ENCODE results near the gene COLQ.
"Not testable (repeated sequence)": the region's sequence is repeated elsewhere in the genome, so short reads cannot be mapped to it uniquely, and the experiment has no call there.

COLQ gene

GRCh38 chr3:15521573-15521965 lies at the start of gene COLQ:
COLQ (minus strand) TSS chr3:15521706; CDS start chr3:15521625, 81 bp downstream.
- DNase-seq: no peak

DNA sequence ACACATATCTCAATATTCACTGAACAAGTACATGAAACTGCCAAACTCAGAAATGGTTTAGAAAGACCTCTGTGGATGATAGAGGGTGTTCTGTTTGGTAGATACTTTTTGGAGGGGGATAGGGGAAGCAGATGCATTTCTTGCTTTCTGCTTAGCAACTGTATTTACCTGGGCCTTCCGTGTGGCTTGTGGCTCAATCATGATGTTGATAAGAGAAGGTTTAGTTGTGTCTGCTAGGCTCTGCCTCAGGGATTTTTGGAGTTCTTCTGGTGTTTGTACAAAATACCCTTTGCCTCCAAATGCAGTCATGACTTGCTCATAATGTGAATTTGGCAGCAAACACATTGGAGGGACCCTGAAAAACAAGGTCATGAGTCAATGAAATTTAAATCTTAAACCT lies 41.7 kb upstream of the COLQ start:
- DNase-seq: no peak

DNA sequence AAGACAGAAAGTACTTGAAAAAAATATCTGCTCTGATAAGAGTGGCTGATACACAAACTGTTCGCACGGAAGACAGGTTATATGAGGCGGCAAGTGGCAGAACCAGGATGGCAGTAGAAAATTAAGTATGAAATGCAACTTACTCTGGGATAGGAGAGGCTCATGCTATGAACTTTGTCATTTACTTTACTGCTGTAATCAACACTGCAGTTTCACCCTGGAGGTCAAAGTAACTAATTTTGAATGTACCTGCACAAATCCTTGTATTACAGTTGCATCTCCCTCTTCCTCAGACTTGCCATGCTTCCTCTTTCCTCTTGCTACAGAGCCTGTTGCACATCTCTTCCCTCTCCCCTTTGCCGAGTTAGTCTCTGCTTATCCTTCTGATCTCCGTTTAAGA lies 41.1 kb upstream of the COLQ start:
- no peak for DNase-seq

GRCh38 chr3:15558581-15558980 lies 37.1 kb upstream of the COLQ start:
- DNase-seq: no peak

GRCh38 chr3:15557511-15557946 lies 36.0 kb upstream of the COLQ start:
- DNase-seq: peak; percentile 33

DNA sequence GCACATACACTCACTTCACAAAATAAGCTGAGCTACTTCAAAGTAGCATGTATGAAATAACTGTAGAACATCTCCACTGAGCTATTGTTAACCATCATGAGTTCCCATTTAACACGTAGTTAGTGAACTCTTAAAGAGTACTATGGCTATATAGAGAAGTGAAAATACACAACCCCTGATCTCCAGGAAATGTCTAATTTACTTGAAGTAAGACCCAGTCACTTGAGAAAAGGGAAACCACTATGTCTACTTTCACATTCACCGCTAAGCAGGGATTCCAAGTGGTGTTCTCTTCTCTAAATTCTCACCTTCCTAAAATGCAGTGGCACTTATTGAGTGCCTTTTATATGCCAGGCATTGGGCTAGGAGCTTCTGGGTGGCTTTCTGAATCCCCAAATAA lies 35.0 kb upstream of the COLQ start:
- no peak for DNase-seq

DNA sequence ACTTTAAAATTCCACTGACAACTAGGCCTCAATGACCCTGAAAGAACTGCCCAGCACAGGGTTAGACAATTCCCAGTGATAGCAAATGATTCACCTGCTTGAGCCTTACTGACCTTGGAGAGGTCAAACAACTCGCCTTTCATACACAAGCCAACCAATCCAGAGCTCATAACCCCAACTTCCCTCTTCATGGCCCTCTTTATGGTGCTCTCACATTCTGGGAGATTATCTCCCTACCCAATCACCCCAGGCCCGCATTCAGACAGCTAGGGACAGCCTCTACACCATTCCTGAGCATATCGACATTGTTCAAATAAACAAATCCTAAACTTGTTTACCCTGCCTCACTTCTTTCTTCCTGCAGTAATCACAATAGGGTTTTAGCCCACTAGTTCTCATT lies 32.2 kb upstream of the COLQ start:
- DNase-seq: no peak

DNA sequence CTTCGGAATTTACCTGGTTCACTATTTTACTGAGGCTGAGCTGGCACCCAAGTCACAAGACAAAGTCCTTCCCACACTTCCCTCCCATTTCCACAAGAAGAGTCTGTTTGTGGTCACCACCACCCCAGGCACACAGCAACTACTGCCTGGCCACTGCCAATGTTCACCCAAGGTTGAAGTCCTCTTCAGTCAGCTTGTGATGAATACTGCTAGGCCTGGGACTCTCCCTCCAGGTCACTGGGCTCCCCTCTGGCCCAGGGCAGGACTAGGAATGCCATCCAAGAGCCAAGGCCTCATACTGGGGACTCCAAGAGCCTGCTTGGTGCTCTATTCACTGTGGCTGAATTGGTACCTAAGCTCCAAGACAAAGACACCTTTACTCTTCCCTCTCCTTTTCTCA lies 30.4 kb upstream of the COLQ start:
- DNase-seq: no peak

DNA sequence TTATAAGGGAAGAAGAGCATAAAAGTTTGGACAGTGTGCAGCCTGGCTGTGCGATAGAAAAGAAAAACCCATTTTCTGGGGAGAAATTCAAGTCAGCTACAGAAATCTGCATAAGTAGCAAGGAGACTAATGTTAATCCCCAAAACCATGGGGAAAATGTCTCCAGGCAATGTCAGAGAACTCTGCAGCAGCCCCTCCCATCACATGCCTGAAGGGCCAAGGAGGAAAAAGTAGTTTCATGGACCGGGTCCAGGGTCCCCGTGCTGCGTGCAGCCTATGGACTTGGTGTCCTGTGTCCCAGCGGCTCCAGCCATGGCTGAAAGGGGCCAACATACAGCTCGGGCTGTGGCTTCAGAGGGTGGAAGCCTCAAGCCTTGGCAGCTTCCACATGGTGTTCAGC lies 28.3 kb upstream of the COLQ start:
- DNase-seq: no peak

DNA sequence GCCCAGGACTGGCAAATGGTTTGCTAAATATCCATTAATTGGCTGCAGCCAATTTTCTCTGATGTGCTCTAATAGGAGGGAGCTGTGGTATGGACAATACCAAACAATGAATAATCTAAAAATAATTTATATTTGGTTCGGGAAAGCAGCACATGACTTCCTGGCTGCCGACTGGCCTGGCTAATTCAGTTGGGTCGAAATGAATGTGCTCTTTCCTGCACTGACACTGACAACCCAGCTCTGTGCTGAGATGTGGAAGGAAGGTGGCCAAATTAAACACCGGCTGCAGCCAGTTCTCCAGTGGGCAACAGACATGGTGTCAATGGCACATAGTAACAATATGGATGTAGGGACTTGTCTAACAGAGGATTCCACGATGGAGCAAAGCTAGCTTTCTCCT lies 21.1 kb upstream of the COLQ start:
- DNase-seq: no peak

GRCh38 chr3:15541371-15541770 lies 19.9 kb upstream of the COLQ start:
- DNase-seq: no peak

- no peak for DNase-seq
These were observed 17.6 kb upstream of the COLQ start for GRCh38 chr3:15539066-15539465.

DNA sequence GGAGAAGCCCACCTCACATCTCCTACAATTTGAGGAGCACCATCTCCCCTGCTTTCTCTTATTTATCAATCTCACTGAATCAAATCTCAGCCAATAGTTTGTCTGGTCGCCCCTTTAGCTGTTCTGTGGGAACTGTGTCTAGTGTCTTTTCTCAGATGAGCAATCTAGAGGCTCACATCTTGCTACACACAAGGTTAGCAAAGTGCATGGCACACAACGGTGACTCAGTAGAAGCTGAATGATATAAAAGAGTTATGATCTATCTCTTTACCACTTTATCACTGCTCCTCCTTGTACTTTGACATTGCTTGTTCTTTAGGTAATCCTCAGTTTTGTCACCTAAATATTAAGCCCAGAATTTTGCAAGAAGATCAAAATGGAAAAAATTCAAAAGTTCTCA lies 16.8 kb upstream of the COLQ start:
- no peak for DNase-seq

- no peak for DNase-seq
These were observed 15.3 kb upstream of the COLQ start for GRCh38 chr3:15536856-15537255.

DNA sequence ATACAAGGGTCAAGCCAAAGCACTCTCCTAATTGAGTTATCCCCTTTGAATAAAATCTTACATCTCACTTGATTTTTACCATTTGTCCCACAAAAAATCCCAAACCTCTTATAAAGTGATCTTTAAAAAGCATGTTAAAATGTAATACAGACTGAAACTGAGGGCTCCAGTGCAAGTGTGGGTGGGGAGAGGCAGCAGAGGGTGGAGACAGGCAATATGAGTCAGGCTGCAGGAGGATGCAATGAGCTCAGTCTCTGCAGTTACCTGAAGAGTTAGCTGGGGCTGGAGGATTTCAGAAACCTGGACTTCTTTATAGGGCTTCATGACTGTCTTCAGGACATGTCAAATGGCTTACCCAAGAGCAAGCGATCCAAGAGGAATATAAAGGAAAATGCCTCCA lies 14.2 kb upstream of the COLQ start:
- no peak for DNase-seq

- DNase-seq: not testable (repeated sequence)
These were observed 11.1 kb upstream of the COLQ start for GRCh38 chr3:15532614-15533013.

GRCh38 chr3:15531346-15531745 lies 9.8 kb upstream of the COLQ start:
- DNase-seq: no peak

DNA sequence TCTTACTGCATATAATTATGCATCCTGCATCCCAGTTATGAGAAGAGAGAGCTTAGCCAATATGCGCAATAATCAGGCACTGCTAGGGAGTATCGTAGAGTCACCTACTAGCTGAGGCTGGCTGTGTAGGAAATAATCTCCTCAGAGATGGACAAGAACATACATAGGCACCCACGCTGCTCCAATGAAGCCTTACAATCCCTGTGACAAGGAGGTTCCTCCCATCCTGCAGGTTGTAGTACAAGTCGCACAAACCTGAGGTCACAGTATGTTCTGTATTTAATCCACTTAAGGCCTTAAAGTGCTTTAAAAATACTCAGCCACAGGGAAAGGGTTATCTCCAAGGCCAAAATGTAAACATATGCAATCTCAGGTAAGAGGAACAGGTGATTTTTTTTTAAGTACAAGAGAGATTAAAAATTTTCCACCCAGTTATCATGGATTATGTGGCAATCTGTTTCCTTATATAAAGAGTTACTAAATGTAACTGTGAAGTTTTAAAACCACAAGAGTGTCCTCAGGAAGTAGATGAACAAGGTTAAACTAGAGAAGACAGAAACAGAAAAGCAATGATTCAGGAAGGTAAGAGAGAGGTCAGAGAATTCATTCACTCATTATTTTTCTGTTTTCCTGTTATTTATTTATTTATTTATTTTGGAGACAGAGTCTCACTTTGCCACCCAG lies 7.5 kb upstream of the COLQ start:
- DNase-seq: no peak

DNA sequence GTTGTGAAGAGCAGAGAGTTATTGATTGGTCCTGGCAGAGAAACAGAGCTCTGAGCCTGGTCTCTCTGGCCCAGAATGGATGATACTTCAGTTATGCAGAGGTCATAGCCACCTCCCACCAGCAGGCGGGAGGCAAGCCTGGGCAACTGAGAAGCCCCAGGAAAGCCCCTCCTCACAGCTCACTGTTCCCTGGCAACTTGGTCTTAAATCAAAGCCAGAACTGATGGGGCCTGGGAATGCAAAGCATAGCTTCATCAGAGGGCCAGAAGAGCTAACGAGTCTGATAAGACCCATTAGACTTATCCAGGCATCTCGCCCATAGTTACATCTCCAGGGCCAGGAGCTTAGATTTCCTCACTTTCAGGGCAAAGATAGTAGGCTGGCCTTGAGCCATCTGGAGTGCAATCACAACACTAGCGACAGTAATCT lies 5.5 kb upstream of the COLQ start:
- no peak for DNase-seq

DNA sequence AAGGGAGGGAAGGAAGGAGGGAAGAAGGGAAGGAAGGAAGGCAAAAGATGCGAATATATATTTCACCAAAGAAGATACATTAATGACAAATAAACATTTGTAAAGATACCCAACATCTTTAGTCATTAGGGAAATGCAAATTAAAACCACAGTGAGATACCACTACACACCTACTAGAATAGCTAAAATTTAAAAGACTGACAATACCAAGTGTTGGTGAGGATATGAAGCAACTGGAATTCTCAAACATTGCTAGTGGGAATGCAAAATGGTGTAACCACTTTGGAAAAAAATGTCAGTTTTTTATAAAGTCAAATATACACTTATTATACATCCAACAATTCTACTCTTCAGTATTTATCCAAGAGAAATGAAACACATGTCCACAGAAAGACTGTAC lies 4.3 kb upstream of the COLQ start:
- no peak for DNase-seq

GRCh38 chr3:15523660-15524417 lies 2.3 kb upstream of the COLQ start:
- no peak for DNase-seq

- DNase-seq: no peak
These were observed 510 bp upstream of the COLQ start for GRCh38 chr3:15522016-15522415.

DNA sequence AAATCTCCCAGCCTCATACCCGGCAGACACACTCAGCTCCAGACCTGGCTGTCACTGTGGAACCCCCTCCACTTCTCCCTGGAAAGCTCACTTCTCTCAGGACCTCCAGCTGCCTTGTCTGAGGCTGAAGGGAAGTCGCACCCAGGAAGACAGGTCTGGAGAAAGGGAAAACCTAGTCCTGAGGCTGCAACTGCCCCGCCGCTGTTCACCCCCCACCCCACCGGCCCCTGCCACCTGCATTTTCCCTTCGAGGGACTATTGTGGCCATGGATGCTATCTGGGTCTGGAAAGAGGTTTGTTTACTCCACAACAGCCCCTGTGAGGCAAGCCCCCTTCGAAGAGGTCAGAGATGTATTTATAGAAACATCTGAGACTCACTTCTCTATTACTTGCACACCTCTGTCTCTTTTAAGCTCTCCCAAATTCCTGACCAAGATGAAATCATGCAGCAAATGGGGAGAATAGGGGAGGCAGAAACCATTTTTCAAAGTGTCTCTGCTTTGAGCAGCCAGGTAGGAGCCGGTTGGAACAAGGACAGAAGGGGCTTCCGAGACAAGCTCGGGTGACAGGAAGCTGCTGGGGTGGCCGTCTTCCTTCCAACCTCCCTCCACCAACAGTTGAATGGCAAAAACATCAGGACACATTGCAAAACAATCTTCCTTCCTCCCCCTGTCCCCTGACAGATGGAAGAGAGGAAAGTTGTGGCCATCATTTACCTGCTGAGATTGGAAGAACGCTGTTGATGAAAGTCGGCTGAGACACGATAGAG lies 518 bp downstream of the COLQ start:
- no peak for DNase-seq

DNA sequence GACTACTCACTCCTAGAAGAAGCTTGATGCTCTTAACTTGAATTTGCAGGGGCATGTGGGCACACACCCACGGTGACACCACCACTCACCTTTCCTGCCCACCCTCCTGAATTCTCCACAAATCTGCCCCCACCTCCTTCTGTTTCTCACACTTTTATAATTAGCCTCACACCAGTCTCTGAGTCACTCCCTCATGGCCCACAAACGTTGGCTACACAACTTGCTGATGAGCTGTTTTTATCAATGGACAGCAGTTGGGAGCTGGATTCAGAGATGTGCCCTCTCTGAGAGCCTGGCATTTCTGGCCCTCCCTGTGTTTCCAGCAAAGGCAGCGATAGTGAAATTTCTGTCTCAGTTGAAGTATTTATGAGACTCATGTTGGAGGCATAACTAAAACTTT lies 1.3 kb downstream of the COLQ start:
- DNase-seq: no peak
